ENCODE measurements around the gene CHPF.

The CHPF gene

GRCh38 chr2:219572237-219573001 is 28.8 kb upstream of the CHPF start, which contains the start of gene INHA:
Gene INHA, plus strand, starts transcription at chr2:219572310. Its CDS starts 65 bp downstream, at chr2:219572375.
- no peak for DNase-seq (ENCODE audit: extremely low spot score)
- no peak for TF ChIP-seq NFRKB (IDR thresholded peaks at IDR 0.05)
- TF ChIP-seq FOXA1 (IDR thresholded peaks at IDR 0.05): no peak
- TF ChIP-seq TARDBP (IDR thresholded peaks at IDR 0.05): no peak
- TF ChIP-seq ELF4 (IDR thresholded peaks at IDR 0.05): no peak
- TF ChIP-seq FOXM1 (IDR thresholded peaks at IDR 0.05; ENCODE audit: borderline replicate concordance): no peak
- CTCF ChIA-PET: no interaction called here
- POLR2A ChIA-PET: interaction anchor here (1.1 to 2.1 kb wide), 4 partner anchors 10 to 24 kb away, joined by 5 to 28 read pairs (median 8); partner anchors contain the start of gene STK11IP

- TF ChIP-seq PKNOX1 (IDR thresholded peaks at IDR 0.05) (peak; percentile 64; the same call in 1 of the 2 replicates), SP1 (IDR thresholded peaks at IDR 0.05) (no peak)
- ChIA-PET POLR2A (interaction anchor here (0.6 to 2.1 kb wide), 10 partner anchors 9 to 167 kb away, joined by 3 to 28 read pairs (median 6); partner anchors contain the start of genes CHPF, STK11IP and TMEM198), CTCF (interaction anchor here (0.6 to 1.8 kb wide), 3 partner anchors 11 to 438 kb away, joined by 3 to 16 read pairs (median 3); no protein-coding TSS in a partner anchor)
- peak; percentile 77 for DNase-seq (ENCODE audit: extremely low spot score)
Observed at GRCh38 chr2:219571311-219572236, 28.0 kb upstream of the CHPF start, which contains the start of gene OBSL1. Gene OBSL1, minus strand, starts transcription at chr2:219571539. Its CDS starts 307 bp downstream, at chr2:219571232.

GRCh38 chr2:219570924-219571310 is 27.3 kb upstream of the CHPF start:
- POLR2A ChIA-PET: interaction anchor here (0.6 to 2.1 kb wide), 10 partner anchors 9 to 166 kb away, joined by 3 to 28 read pairs (median 6); partner anchors contain the start of genes CHPF, STK11IP and TMEM198
- DNase-seq (ENCODE audit: extremely low spot score): peak; percentile 19
- CTCF ChIA-PET: interaction anchor here (0.6 to 1.8 kb wide), 3 partner anchors 11 to 437 kb away, joined by 3 to 16 read pairs (median 3); no protein-coding TSS in a partner anchor
- TF ChIP-seq CTBP1 (IDR thresholded peaks at IDR 0.05; ENCODE audit: borderline replicate concordance) (no peak), TARDBP (IDR thresholded peaks at IDR 0.05) (no peak), NFRKB (IDR thresholded peaks at IDR 0.05) (no peak), LEF1 (IDR thresholded peaks at IDR 0.05; ENCODE audit: borderline replicate concordance) (0 out of 2 replicates have a peak, but pooled peaks have one; percentile 15), FOXK2 (IDR thresholded peaks at IDR 0.05) (no peak), ZNF384 (IDR thresholded peaks at IDR 0.05) (no peak), PKNOX1 (IDR thresholded peaks at IDR 0.05) (no peak), SP1 (IDR thresholded peaks at IDR 0.05) (no peak)

GRCh38 chr2:219570194-219570923 is 26.8 kb upstream of the CHPF start:
- TF ChIP-seq FOXA1 (IDR thresholded peaks at IDR 0.05) (no peak), FOXM1 (IDR thresholded peaks at IDR 0.05; ENCODE audit: borderline replicate concordance) (no peak), ARNT (IDR thresholded peaks at IDR 0.05) (no peak), CTBP1 (IDR thresholded peaks at IDR 0.05; ENCODE audit: borderline replicate concordance) (no peak), LEF1 (IDR thresholded peaks at IDR 0.05; ENCODE audit: borderline replicate concordance) (no peak), SUZ12 (IDR thresholded peaks at IDR 0.05) (no peak), FOXK2 (IDR thresholded peaks at IDR 0.05) (no peak), NFRKB (IDR thresholded peaks at IDR 0.05) (no peak), ELF4 (IDR thresholded peaks at IDR 0.05) (no peak), L3MBTL2 (conservative IDR thresholded peaks at IDR 0.05) (no peak), HDGF (IDR thresholded peaks at IDR 0.05; ENCODE audit: borderline replicate concordance) (no peak), SP1 (IDR thresholded peaks at IDR 0.05) (no peak), TARDBP (IDR thresholded peaks at IDR 0.05) (no peak), ZNF384 (IDR thresholded peaks at IDR 0.05) (no peak), PKNOX1 (IDR thresholded peaks at IDR 0.05) (no peak), BHLHE40 (IDR thresholded peaks at IDR 0.05; ENCODE audit: borderline replicate concordance) (no peak)
- peak; percentile 53 for DNase-seq (ENCODE audit: extremely low spot score)
- ChIA-PET POLR2A (interaction anchor here (0.7 to 2.1 kb wide), 6 partner anchors 10 to 166 kb away, joined by 3 to 28 read pairs (median 7); partner anchors contain the start of genes CHPF, STK11IP and TMEM198), CTCF (interaction anchor here (1.0 to 1.8 kb wide), 2 partner anchors 10 to 40 kb away, joined by 3 to 16 read pairs; no protein-coding TSS in a partner anchor)

GRCh38 chr2:219569635-219570034 is 26.0 kb upstream of the CHPF start:
- ChIA-PET CTCF (interaction anchor here (1.8 kb wide), 1 partner anchor 10 kb away, joined by 7 read pairs; no protein-coding TSS in a partner anchor), POLR2A (no interaction called here)
- TF ChIP-seq SUZ12 (IDR thresholded peaks at IDR 0.05) (no peak), ARNT (IDR thresholded peaks at IDR 0.05) (no peak), ELF4 (IDR thresholded peaks at IDR 0.05) (no peak), ZNF384 (IDR thresholded peaks at IDR 0.05) (no peak), FOXM1 (IDR thresholded peaks at IDR 0.05; ENCODE audit: borderline replicate concordance) (no peak), TARDBP (IDR thresholded peaks at IDR 0.05) (no peak), NFRKB (IDR thresholded peaks at IDR 0.05) (no peak), LEF1 (IDR thresholded peaks at IDR 0.05; ENCODE audit: borderline replicate concordance) (no peak), HDGF (IDR thresholded peaks at IDR 0.05; ENCODE audit: borderline replicate concordance) (no peak), SP1 (IDR thresholded peaks at IDR 0.05) (no peak), L3MBTL2 (conservative IDR thresholded peaks at IDR 0.05) (no peak), CTBP1 (IDR thresholded peaks at IDR 0.05; ENCODE audit: borderline replicate concordance) (no peak), FOXK2 (IDR thresholded peaks at IDR 0.05) (no peak), BHLHE40 (IDR thresholded peaks at IDR 0.05; ENCODE audit: borderline replicate concordance) (no peak), PKNOX1 (IDR thresholded peaks at IDR 0.05) (no peak), FOXA1 (IDR thresholded peaks at IDR 0.05) (no peak)
- DNase-seq (ENCODE audit: extremely low spot score): no peak
